ENCODE measurements around the gene AREL1.

DNA sequence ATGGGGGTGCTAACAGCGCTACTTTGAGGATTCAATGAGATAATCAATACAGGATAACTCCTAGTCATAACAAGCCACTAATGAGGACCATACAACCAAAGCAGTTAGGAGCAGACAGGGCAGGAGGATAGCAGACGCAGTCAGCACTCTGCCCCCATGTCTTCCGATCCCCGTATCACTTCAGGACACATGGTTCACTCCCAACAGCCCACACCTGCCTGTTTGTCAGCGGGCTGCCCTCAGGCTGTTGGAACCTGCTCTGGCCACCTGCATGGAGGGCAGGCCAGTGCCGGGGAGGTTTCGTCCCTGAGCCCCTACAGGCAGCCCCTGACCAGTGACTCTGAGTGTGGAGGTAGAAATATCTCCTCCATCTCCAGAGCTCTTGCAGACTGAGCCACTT is 63.7 kb downstream of the AREL1 start:
- TF ChIP-seq CTCF (conservative IDR thresholded peaks at IDR 0.05) (no peak), EZH2 (IDR thresholded peaks at IDR 0.05; ENCODE audit: low read depth) (no peak)

Measured in PC-9 (cell line).